SK-N-SH (cell line): Measurements from ENCODE around the gene TSPAN8.
"Not testable (repeated sequence)": the region's sequence is repeated elsewhere in the genome, so short reads cannot be mapped to it uniquely, and the experiment has no call there.

Experiments
- CHD2 ChIP-seq: fragments of 150-350 bp; IDR thresholded peaks from 2 replicates; pipeline ENCODE4 v1.6.1; 2018; ENCODE audit warnings: low read length; ENCODE audit not compliant: partially characterized antibody
- CTCF ChIP-seq: fragments of 200-600 bp; sonication (generic); IDR thresholded peaks from 2 replicates; pipeline ENCODE4 v1.6.1; 2017; ENCODE audit warnings: antibody characterized with exemption, mild to moderate bottlenecking, moderate library complexity
- MAX ChIP-seq: IDR thresholded peaks from 2 replicates; pipeline ENCODE4 v1.4.0; 2012; ENCODE audit warnings: low read depth
- MXI1 ChIP-seq: IDR thresholded peaks from 2 replicates; pipeline ENCODE4 v1.6.1; 2012; ENCODE audit warnings: mild to moderate bottlenecking, low read depth, low read length, improper control_type of control experiment
- POLR2AphosphoS5 ChIP-seq: IDR thresholded peaks from 2 replicates; pipeline ENCODE4 v1.6.1; 2012; ENCODE audit warnings: low read depth, low read length
- USF1 ChIP-seq: IDR thresholded peaks from 2 replicates; pipeline ENCODE4 v1.4.0; 2012; ENCODE audit warnings: low read depth, borderline replicate concordance

- TF ChIP-seq POLR2AphosphoS5, MAX, CTCF, USF1, MXI1, CHD2: not testable (repeated sequence)
These were observed 8.0 kb upstream of the TSPAN8 start for GRCh38 chr12:71165780-71166179.
